ACC112 (cell line): ENCODE results near the gene CHD9.
A peak's percentile ranks its signal among the peaks of the same experiment; 100 is the strongest.
"Not testable (repeated sequence)": the region's sequence is repeated elsewhere in the genome, so short reads cannot be mapped to it uniquely, and the experiment has no call there.

Experiments
- H2AFZ ChIP-seq: fragments of 200-600 bp; sonication (generic); one replicate; pipeline ENCODE4 v1.6.0; 2017; ENCODE audit warnings: antibody characterized with exemption, low read length; ENCODE audit not compliant: unreplicated experiment
- H3K27ac ChIP-seq: fragments of 200-600 bp; sonication (generic); 2 replicates; pipeline ENCODE4 v1.5.1; 2014; ENCODE audit warnings: low read depth, mild to moderate bottlenecking, antibody characterized with exemption, low read length, moderate library complexity
- H3K27me3 ChIP-seq: fragments of 200-600 bp; sonication (generic); 2 replicates; pipeline ENCODE4 v1.6.1; 2014; ENCODE audit warnings: mild to moderate bottlenecking, antibody characterized with exemption, low read length, moderate library complexity, mixed read lengths; ENCODE audit not compliant: insufficient read depth
- H3K36me3 ChIP-seq: fragments of 200-600 bp; sonication (generic); 2 replicates; pipeline ENCODE4 v1.6.1; 2016; ENCODE audit warnings: mild to moderate bottlenecking, antibody characterized with exemption, low read length, moderate library complexity, mixed read lengths; ENCODE audit not compliant: insufficient read depth
- H3K4me1 ChIP-seq: fragments of 200-600 bp; sonication (generic); one replicate; pipeline ENCODE4 v1.6.1; 2016; ENCODE audit warnings: low read length, mixed read lengths; ENCODE audit not compliant: insufficient read depth, unreplicated experiment, control insufficient read depth
- H3K4me3 ChIP-seq: fragments of 200-600 bp; sonication (generic); 2 replicates; pipeline ENCODE4 v1.5.1; 2014; ENCODE audit warnings: mild to moderate bottlenecking, low read depth, low read length
- H3K79me2 ChIP-seq: fragments of 200-600 bp; sonication (generic); one replicate; pipeline ENCODE4 v1.6.0; 2016; ENCODE audit warnings: low read length; ENCODE audit not compliant: control insufficient read depth, unreplicated experiment, insufficient read depth

The CHD9 gene

DNA sequence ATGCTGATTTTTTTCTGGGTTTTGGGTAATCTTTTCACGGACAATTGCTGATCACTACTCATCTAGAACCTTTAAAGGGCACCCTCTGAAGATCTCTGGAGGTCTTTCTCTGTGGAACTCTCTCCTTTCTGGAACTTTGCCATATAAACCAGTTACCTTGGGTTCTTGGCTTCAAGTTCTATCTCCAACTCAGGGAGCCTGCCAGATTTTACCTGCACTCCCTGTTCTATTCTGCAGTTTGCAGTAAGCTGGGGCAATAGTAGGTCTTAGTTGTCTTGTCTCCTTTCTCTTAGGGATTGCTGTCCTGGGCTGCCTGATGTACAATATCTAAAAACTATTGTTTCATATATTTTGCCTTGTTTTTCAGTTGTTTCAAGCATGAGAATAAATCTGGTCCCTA, 120.3 kb downstream of the CHD9 start:
- Histone ChIP-seq H3K36me3 (peaks cover 15% of the 10 kb centered on the region; the same call in 1 of the 2 replicates), H2AFZ (no peak overlapping the region), H3K27ac (no peak overlapping the region), H3K4me1 (peaks cover 4% of the 10 kb centered on the region), H3K27me3 (no peaks in the 10 kb centered on the region), H3K4me3 (no peak overlapping the region), H3K79me2 (peaks cover 21% of the 10 kb centered on the region)

DNA sequence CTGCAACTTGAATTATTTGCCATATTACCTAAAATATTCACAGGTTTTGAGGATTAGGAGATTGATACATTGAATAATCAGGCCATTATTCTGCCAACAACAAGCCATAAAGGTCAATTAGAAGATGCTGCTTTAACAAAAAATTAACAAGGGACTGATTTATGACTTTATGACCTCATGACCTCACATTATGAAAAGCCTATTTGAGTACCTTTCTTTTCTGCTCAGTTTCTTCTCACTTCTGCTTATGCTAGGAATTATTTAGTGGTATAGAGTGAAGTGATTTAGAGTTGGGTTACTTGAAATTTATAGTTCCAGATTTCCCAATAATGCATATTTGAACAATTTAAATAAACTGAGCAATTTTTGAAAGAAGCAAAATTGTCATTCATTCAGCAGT, 121.6 kb downstream of the CHD9 start:
- Histone ChIP-seq H3K27me3 (no peaks in the 10 kb centered on the region), H3K27ac (no peak overlapping the region), H3K4me3 (no peak overlapping the region), H3K36me3 (peaks cover 15% of the 10 kb centered on the region; the same call in 1 of the 2 replicates), H2AFZ (no peak overlapping the region), H3K4me1 (no peaks in the 10 kb centered on the region), H3K79me2 (peaks cover 22% of the 10 kb centered on the region)

DNA sequence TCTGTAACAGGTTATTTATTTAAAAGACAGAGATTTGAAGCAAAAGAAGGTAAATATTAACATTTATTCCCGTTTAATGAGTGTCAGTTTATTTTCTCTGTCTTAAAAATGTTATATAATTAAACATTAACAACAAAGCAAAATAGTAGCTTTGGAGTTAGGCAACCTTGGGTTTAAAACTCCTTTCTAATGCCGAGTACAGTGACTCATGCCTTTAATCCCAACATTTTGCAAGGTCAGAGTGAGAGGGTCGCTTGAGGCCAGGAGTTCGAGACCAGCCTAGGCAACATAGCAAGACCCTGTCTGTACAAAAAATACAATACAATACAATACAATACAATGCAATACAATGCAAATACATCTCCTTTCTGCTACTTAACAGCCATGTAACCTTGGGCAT, 128.7 kb downstream of the CHD9 start:
- Histone ChIP-seq H3K27me3 (no peaks in the 10 kb centered on the region), H3K27ac (no peak overlapping the region), H3K4me1 (no peaks in the 10 kb centered on the region), H3K4me3 (no peak overlapping the region), H2AFZ (no peak overlapping the region), H3K36me3 (peaks cover 40% of the 10 kb centered on the region), H3K79me2 (peaks cover 14% of the 10 kb centered on the region)

DNA sequence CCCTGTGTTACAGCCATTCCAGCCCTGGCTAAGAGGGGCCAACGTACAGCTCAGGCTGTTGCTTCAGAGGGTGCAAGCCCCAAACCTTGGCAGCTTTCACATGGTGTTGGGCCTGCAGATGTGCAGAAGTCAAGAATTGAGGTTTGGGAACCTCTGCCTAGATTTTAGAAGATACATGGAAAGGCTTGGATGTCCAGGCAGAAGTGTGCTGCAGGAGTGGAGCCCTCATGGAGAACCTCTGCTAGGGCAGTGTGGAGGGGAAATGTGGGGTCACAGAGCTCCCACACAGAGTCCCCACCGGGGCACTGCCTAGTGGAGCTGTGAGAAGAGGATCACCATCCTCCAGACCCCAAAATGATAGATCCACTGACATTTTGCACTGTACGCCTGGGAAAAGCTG, 130.9 kb downstream of the CHD9 start:
- H3K79me2 ChIP-seq, H3K4me3 ChIP-seq: not testable (repeated sequence)

DNA sequence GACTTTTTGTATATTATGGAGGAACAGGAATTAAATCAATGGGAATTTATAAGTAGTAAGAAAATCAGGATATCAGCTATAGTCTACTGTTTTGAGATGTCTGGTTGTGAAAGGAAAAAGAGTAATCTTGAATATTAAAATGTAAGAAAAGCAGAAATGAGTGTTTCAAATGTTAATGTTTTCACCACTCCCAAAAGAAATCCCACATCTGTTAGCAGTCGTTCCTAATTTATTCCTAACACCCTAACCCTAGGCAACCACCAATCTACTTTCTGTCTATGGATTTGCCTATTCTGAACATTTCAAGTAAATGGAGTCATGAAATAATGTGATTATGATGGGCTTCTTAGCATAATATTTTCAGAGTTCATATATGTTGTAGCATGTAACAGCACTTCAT, 133.0 kb downstream of the CHD9 start:
- H3K36me3 ChIP-seq = peaks cover 39% of the 10 kb centered on the region
- peaks cover 18% of the 10 kb centered on the region for H3K79me2 ChIP-seq
- H3K27ac ChIP-seq = no peak overlapping the region
- no peaks in the 10 kb centered on the region for H3K4me1 ChIP-seq
- H3K4me3 ChIP-seq = no peak overlapping the region
- H3K27me3 ChIP-seq = no peaks in the 10 kb centered on the region
- H2AFZ ChIP-seq = no peak overlapping the region

More for the DNA sequence above, 130.9 kb downstream of the CHD9 start:
- not testable (repeated sequence) for H3K27ac ChIP-seq, H3K27me3 ChIP-seq, H3K4me1 ChIP-seq, H2AFZ ChIP-seq
- peaks cover 42% of the 10 kb centered on the region for H3K36me3 ChIP-seq

DNA sequence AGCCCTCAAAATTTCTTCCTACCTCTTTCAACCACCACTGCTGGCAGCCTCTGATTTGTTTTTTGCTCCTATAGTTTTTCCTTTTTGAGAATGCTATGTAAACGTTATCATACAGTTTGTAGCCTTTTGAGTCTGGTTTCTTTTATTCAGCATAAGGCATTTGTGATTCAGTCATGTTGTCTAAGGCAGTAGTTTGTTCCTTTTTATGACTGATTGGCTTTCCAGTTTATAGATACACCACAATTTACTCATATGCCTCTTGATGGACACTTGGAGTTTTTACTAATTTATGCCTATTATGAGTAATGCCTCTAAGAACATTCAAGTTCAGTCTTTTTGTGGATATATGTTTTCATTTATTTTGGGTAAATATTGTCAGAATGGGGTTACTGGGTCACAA, 136.6 kb downstream of the CHD9 start:
- H3K79me2 ChIP-seq = peaks cover 18% of the 10 kb centered on the region
- H3K27ac ChIP-seq = no peak overlapping the region
- H3K27me3 ChIP-seq = no peaks in the 10 kb centered on the region
- H3K36me3 ChIP-seq = 0 out of 2 replicates have a peak, but pooled peaks cover 11% of the 10 kb centered on the region
- no peak overlapping the region for H3K4me3 ChIP-seq
- no peak overlapping the region for H2AFZ ChIP-seq
- no peaks in the 10 kb centered on the region for H3K4me1 ChIP-seq

DNA sequence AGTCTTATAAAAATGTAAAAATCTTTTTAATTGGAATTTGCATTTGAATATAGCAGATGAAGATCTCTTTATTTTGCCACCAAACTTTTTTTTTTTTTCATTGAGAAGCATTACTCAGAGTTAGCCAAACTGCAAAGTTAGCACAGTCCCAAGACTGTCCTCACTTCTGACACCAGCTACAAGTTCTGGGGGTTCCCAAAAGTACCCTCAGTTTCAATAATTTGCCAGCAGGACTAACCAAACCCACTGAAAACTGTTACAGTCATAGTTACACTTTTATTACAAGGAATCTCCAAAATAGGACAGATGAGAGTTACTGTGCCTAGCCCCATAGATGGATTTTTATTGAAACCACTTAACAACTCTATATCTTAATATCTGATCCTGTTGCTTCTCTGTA, 144.1 kb downstream of the CHD9 start:
- H3K4me3 ChIP-seq = no peak overlapping the region
- peaks cover 20% of the 10 kb centered on the region for H3K79me2 ChIP-seq

DNA sequence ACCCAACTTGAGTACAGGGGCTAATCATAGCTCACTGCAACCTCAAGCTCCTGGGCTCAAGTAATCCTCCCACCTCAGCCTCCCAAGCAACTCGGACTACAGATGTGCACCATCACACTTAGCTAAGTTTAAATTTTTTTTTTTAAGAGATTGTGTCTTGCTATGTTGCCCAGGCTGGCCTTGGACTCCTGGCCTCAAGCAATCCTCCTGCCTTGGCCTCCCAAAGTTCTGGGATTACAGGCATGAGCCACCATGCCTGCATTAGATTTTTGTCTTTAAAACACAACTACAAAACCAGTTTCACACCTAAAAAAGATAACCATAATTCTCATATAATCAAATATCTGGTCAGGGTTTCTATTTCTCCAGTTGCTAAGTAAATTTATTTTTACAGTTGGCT, 147.1 kb downstream of the CHD9 start:
- Histone ChIP-seq H3K79me2 (peaks cover 21% of the 10 kb centered on the region), H3K27ac (no peak overlapping the region)

More for the DNA sequence above, 144.1 kb downstream of the CHD9 start:
- Histone ChIP-seq H3K4me1 (no peaks in the 10 kb centered on the region), H3K27me3 (no peaks in the 10 kb centered on the region), H2AFZ (no peak overlapping the region), H3K27ac (no peak overlapping the region), H3K36me3 (peaks cover 17% of the 10 kb centered on the region)

DNA sequence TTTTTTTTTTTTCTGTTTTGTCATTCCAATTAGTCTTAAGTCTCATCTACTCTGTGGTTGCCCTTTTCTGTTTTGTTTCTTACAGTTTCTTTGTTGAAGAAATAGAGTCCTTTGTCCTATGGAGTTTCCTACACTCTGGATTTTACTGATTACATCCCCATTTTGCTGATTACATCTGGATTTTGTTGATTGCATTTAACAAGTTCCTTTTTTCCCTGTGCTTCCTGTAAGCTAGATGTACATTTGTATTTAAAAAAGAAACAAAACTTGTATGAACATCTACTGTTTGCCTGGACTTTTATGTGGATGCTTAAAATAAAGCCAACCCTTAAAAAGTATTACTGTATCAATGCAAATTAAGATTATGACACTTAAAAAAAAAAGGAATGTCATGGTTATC, 147.6 kb downstream of the CHD9 start:
- no peak overlapping the region for H2AFZ ChIP-seq
- H3K4me3 ChIP-seq = no peak overlapping the region
- no peaks in the 10 kb centered on the region for H3K27me3 ChIP-seq
- H3K79me2 ChIP-seq = peaks cover 25% of the 10 kb centered on the region
- H3K4me1 ChIP-seq = peaks cover 7% of the 10 kb centered on the region
- no peak overlapping the region for H3K27ac ChIP-seq
- peaks cover 17% of the 10 kb centered on the region for H3K36me3 ChIP-seq

More for the DNA sequence above, 147.1 kb downstream of the CHD9 start:
- H3K36me3 ChIP-seq = peaks cover 17% of the 10 kb centered on the region
- H2AFZ ChIP-seq = no peak overlapping the region
- no peaks in the 10 kb centered on the region for H3K27me3 ChIP-seq
- H3K4me3 ChIP-seq = no peak overlapping the region
- H3K4me1 ChIP-seq = peaks cover 2% of the 10 kb centered on the region

DNA sequence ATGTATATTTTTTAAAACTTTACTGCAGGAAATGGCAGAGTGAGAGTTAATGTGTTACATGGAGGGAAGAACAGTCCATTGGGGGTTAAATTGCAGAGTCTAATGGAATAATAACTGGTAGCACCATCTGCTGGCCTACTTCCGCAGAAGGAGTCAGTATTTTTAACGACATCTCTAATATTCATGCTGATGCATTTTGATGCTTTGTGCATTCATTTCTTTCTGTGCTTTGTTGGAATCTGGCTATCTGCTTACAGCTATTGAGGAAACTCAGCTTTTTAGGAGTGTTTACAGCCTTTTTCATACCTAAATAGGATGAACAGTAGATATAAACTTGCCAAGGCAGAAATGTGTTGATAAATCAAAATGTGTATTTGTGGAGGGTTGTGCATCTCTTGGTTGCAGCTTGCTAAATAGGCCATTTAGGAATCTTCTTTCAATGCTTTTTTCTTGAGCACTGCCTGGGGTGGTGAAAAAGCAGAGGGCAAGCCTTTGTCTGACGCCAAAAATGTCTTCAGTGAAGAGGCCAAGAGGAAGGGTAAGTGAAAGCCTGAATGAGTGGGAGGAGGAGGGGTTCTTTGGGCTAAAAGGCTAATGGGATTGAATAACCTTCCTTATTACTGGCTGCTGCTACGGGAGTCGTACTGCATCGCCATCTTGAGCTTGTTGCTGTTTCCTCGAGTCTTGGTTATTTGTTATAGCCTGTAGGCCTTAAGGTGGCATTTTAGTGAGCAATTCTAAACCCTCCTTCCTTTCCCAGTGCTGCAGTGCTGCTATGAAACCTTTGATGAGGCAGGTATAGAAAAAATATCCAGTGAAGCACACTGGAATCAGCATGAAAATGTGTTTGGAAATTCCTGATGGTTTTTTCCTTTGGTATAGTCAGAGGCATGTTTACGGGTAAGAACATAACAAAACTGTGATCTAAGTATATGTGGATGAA, 153.3 kb downstream of the CHD9 start:
- Histone ChIP-seq H3K4me1 (peaks cover 26% of the 10 kb centered on the region), H3K36me3 (no peaks in the 10 kb centered on the region), H3K79me2 (peaks cover 58% of the 10 kb centered on the region), H2AFZ (peak overlapping the region; percentile 89), H3K4me3 (peak overlapping the region; percentile 91), H3K27ac (peak overlapping the region; percentile 84), H3K27me3 (no peaks in the 10 kb centered on the region)

DNA sequence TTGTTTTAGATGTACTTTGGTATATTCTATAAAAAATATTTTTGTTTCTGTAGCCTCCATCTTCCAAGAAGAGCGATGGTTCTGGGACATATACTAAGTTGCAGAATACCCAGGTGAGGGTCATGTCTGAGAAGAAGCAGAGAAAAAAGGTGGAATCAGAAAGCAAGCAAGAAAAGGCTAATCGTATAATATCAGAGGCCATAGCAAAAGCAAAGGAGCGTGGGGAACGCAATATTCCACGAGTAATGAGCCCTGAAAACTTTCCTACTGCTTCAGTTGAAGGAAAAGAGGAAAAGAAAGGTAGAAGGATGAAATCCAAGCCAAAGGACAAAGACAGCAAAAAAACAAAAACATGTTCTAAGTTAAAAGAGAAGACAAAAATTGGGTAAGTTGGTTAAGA, 154.6 kb downstream of the CHD9 start:
- Histone ChIP-seq H3K4me3 (peak overlapping the region; percentile 91), H3K27me3 (no peaks in the 10 kb centered on the region), H3K79me2 (peaks cover 63% of the 10 kb centered on the region), H3K36me3 (no peaks in the 10 kb centered on the region), H2AFZ (no peak overlapping the region), H3K4me1 (peaks cover 32% of the 10 kb centered on the region), H3K27ac (peak overlapping the region; percentile 84)
